ENCODE measurements around the gene VAT1. TPM values are rescaled to one million over a fixed set of nuclear protein-coding genes. Genes with fewer than 3 reads are reported as not detected.

VAT1 gene
- total RNA-seq, 3 donors from 2014 or later = 125 to 402 (median 173) TPM

DNA sequence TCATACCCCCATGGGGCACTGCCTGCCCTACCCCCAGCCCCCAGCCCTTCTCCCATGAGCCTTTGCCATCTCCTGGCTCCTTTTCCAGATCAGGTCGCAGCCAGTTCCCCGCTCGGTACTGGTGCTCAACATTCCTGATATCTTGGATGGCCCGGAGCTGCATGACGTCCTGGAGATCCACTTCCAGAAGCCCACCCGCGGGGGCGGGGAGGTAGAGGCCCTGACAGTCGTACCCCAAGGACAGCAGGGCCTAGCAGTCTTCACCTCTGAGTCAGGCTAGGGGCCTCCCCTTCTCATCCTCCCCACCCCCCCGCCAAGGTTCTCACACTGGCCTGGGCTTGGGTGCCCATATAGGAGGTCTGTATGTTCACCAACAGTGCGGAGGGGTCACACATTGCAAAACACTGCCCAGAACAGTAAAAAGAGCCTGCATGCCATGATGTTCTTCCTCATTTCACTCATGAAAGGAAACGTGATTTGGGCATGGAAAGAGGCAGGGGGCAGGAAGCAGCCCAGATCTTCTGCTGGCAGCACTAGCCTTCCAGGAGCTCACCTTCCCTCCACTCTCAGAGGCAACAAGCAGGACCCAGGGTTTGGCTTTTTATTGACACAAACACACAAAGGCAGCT is 8.1 kb downstream of the VAT1 start:
- Histone ChIP-seq H3K4me1 (no peaks in the 10 kb centered on the region), H3K27ac (peak overlapping the region; percentile 12 to 86), H3K27me3 (no peaks in the 10 kb centered on the region), H3K36me3 (peaks cover 5% of the 10 kb centered on the region), H3K9me3 (no peaks in the 10 kb centered on the region), H3K4me3 (no peak overlapping the region)
- intact Hi-C loops (cut with DNase I; ENCODE audit: low total_unique reads) = loop anchor here (10.0 kb wide), 1 partner anchor 331 kb away; no protein-coding TSS in a partner anchor
- DNase-seq (ENCODE audit: low spot score in 2 of 2) = no peak
- TF ChIP-seq, protein P1, sequence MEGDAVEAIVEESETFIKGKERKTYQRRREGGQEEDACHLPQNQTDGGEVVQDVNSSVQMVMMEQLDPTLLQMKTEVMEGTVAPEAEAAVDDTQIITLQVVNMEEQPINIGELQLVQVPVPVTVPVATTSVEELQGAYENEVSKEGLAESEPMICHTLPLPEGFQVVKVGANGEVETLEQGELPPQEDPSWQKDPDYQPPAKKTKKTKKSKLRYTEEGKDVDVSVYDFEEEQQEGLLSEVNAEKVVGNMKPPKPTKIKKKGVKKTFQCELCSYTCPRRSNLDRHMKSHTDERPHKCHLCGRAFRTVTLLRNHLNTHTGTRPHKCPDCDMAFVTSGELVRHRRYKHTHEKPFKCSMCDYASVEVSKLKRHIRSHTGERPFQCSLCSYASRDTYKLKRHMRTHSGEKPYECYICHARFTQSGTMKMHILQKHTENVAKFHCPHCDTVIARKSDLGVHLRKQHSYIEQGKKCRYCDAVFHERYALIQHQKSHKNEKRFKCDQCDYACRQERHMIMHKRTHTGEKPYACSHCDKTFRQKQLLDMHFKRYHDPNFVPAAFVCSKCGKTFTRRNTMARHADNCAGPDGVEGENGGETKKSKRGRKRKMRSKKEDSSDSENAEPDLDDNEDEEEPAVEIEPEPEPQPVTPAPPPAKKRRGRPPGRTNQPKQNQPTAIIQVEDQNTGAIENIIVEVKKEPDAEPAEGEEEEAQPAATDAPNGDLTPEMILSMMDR (IDR thresholded peaks at IDR 0.05) = no peak
- TF ChIP-seq POLR2AphosphoS5 (IDR thresholded peaks at IDR 0.05) = no peak
- no peak for TF ChIP-seq POLR2A (IDR thresholded peaks at IDR 0.05)

- Histone ChIP-seq H3K27ac (peak overlapping the region in 1 of 2 donors; percentile 86), H3K9me3 (no peaks in the 10 kb centered on the region), H3K4me3 (no peak overlapping the region), H3K27me3 (no peaks in the 10 kb centered on the region), H3K4me1 (no peaks in the 10 kb centered on the region), H3K36me3 (peaks cover 5% of the 10 kb centered on the region)
- TF ChIP-seq POLR2AphosphoS5 (IDR thresholded peaks at IDR 0.05) (no peak), POLR2A (IDR thresholded peaks at IDR 0.05) (no peak)
- TF ChIP-seq, protein P1 (IDR thresholded peaks at IDR 0.05) = no peak
- no peak for DNase-seq (ENCODE audit: low spot score in 2 of 2)
- intact Hi-C loops (cut with DNase I; ENCODE audit: low total_unique reads) = loop anchor here (10.0 kb wide), 1 partner anchor 332 kb away; no protein-coding TSS in a partner anchor
These were observed 8.9 kb downstream of the VAT1 start for GRCh38 chr17:43013296-43013695.

DNA sequence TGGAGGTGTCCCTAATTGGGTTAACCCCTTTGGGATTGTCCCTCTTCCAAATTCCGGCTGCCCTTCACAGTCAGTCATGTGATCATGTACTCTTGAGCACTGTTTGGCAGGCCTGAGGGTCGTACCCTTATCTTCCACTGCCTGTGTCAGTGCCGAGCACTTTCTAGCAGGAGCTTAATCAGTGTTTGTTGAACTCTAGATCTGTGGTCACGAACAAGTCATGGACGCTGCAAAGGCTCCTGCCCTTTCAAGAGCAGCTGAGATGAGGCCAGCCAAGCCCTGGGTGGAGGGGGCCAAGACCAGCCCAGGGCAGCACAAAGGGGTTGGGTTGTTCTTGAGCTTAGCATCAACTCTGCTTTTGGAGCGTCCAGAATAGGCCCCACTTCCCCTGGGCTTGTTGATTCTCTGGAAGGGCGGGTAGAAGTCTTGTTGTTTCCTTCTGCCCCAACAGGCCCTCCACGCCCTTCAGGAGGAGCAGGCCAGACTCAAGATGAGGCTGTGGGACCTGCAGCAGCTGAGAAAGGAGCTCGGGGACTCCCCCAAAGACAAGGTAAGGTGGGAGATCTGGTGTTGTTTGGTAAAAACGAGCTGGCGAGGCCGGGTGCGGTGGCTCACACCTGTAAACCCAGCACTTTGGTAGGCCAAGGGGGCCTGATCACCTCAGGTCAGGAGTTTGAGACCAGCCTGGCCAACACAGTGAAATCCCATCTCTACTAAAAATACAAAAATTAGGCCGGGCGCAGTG is 10.3 kb downstream of the VAT1 start:
- no peak overlapping the region for H3K4me3 ChIP-seq

GRCh38 chr17:43010667-43011308 is 11.4 kb downstream of the VAT1 start:
- Histone ChIP-seq H3K4me3 (peak overlapping the region in 1 of 3 donors; percentile 37), H3K4me1 (no peaks in the 10 kb centered on the region), H3K27ac (peak overlapping the region; percentile 56 to 72), H3K27me3 (no peaks in the 10 kb centered on the region), H3K36me3 (peaks cover 5% of the 10 kb centered on the region), H3K9me3 (no peaks in the 10 kb centered on the region)
- TF ChIP-seq POLR2AphosphoS5 (IDR thresholded peaks at IDR 0.05) (no peak), POLR2A (IDR thresholded peaks at IDR 0.05) (no peak)
- TF ChIP-seq, protein P1 (IDR thresholded peaks at IDR 0.05) = no peak
- intact Hi-C loops (cut with DNase I; ENCODE audit: low total_unique reads) = loop anchor here (10.0 kb wide), 1 partner anchor 334 kb away; no protein-coding TSS in a partner anchor
- no peak for DNase-seq (ENCODE audit: low spot score in 2 of 2)

More for the DNA sequence above, 10.3 kb downstream of the VAT1 start:
- Histone ChIP-seq H3K36me3 (peaks cover 5% of the 10 kb centered on the region), H3K9me3 (no peaks in the 10 kb centered on the region), H3K4me1 (no peaks in the 10 kb centered on the region), H3K27ac (peak overlapping the region; percentile 56 to 86), H3K27me3 (no peaks in the 10 kb centered on the region)
- intact Hi-C loops (cut with DNase I; ENCODE audit: low total_unique reads) = loop anchor here (10.0 kb wide), 1 partner anchor 333 kb away; no protein-coding TSS in a partner anchor
- DNase-seq (ENCODE audit: low spot score in 2 of 2) = no peak
- TF ChIP-seq POLR2AphosphoS5 (IDR thresholded peaks at IDR 0.05) (no peak), POLR2A (IDR thresholded peaks at IDR 0.05) (no peak)
- TF ChIP-seq, protein P1 (IDR thresholded peaks at IDR 0.05) = no peak
